Panc1 (cell line): ENCODE data around the gene MAGEB17. TPM values are rescaled to one million over a fixed set of nuclear protein-coding genes. Genes with fewer than 3 reads are reported as not detected.

ENCODE experiments used
- ATAC-seq: fragments of 200-7000 bp; cut with Tn5 transposase; 2 replicates; pipeline ENCODE4 v1.9.1; 2020; ENCODE audit warnings: mild to moderate bottlenecking, moderate library complexity
- BruUV-seq: library from RNA; stranded (reverse); fragments of 400-500 nt; replicated peaks from 2 replicates; lab custom pipeline; 2021; lab: Mats Ljungman, UMichigan
- CTCF ChIA-PET: fragments of 300-600 bp; sonication (Branson Sonifier 250); formaldehyde crosslinking; loops from one replicate; lab custom pipeline; 2022; ENCODE audit warnings: antibody characterized with exemption; lab: Charles Lee
- POLR2A ChIA-PET: fragments of 300-600 bp; sonication (Branson Sonifier 250); formaldehyde crosslinking; loops from one replicate; lab custom pipeline; 2022; ENCODE audit warnings: antibody characterized with exemption; lab: Charles Lee
- DNase-seq: peaks from one replicate; pipeline ENCODE4 v3.0.0-alpha.2; 2010; ENCODE audit warnings: low read depth, low spot score
- H3K27ac ChIP-seq: 2 replicates; pipeline ENCODE4 v1.5.1; 2011; ENCODE audit warnings: mild to moderate bottlenecking, low read length, inconsistent platforms
- H3K27me3 ChIP-seq: fragments of 200-500 bp; sonication (Bioruptor generic); 2 replicates; pipeline ENCODE4 v1.6.0; 2014; ENCODE audit warnings: low read length, inconsistent platforms; ENCODE audit not compliant: control insufficient read depth, insufficient read depth
- H3K36me3 ChIP-seq: fragments of 200-500 bp; sonication (Bioruptor generic); 2 replicates; pipeline ENCODE4 v1.5.1; 2014; ENCODE audit warnings: inconsistent platforms, mild to moderate bottlenecking, low read length, moderate library complexity; ENCODE audit not compliant: control insufficient read depth, insufficient read depth
- H3K4me1 ChIP-seq: 2 replicates; pipeline ENCODE4 v1.5.1; 2011; ENCODE audit warnings: inconsistent platforms, mild to moderate bottlenecking, low read length, moderate library complexity; ENCODE audit not compliant: control insufficient read depth, insufficient read depth
- H3K4me3 ChIP-seq, 2 experiments: 2 replicates each; pipeline ENCODE4 v1.5.1; 2011 to 2012; ENCODE audit warnings: low read depth in 2 of 2, low read length in 2 of 2, mild to moderate bottlenecking in 2 of 2, inconsistent platforms in 1 of 2, moderate library complexity in 1 of 2
- H3K9me3 ChIP-seq: fragments of 200-500 bp; sonication (Bioruptor generic); 2 replicates; pipeline ENCODE4 v1.5.1; 2014; ENCODE audit warnings: low read depth, mild to moderate bottlenecking, inconsistent platforms, low read length, moderate library complexity; ENCODE audit not compliant: control insufficient read depth, insufficient read depth
- CTCF ChIP-seq: fragments of 450-650 bp; IDR thresholded peaks from 2 replicates; pipeline ENCODE4 v1.5.1; 2017; ENCODE audit warnings: mild to moderate bottlenecking
- POLR2AphosphoS5 ChIP-seq: IDR thresholded peaks from 2 replicates; pipeline ENCODE4 v1.6.1; 2012; ENCODE audit warnings: mild to moderate bottlenecking, low read depth, low read length, moderate library complexity
- SIN3A ChIP-seq: IDR thresholded peaks from 2 replicates; pipeline ENCODE4 v1.6.1; 2012; ENCODE audit warnings: low read depth, mild to moderate bottlenecking, low read length, moderate library complexity, borderline replicate concordance; ENCODE audit not compliant: insufficient read depth
- TCF7L2 ChIP-seq: IDR thresholded peaks from 2 replicates; pipeline ENCODE4 v1.6.1; 2011; ENCODE audit warnings: mild to moderate bottlenecking, low read depth, low read length, inconsistent platforms
- in situ Hi-C: cut with HindIII; loops from 2 replicates; pipeline ENCODE4 v1.10.0; 2016; ENCODE audit warnings: low sequenced_read_pairs, low pct_unique_long_range_greater_than_20kb
- intact Hi-C: fragments of 100-400 bp; cut with micrococcal nuclease; formaldehyde crosslinking; loops from one replicate; pipeline ENCODE4 v1.10.0; 2022; ENCODE audit not compliant: unreplicated experiment
- total RNA-seq: library from RNA; stranded (reverse); gene quantifications from one replicate; pipeline ENCODE4 v1.2.1, GENCODE V29; 2021; ENCODE audit not compliant: unreplicated experiment
- TF ChIP-seq, protein P1 (sequence below), 2 experiments: IDR thresholded peaks; 2 replicates each; pipeline ENCODE4 v1.6.1; 2011 to 2012; ENCODE audit warnings: low read depth in 2 of 2, control low read depth in 1 of 2, low read length in 1 of 2, mild to moderate bottlenecking in 1 of 2, moderate library complexity in 1 of 2; ENCODE audit not compliant: insufficient read depth in 1 of 2

MAGEB17 gene
- total RNA-seq, 1 experiment from 2014 or later, result not detected

GRCh38 chrX:16171039-16171438 lies 3.8 kb downstream of the MAGEB17 start:
- Histone ChIP-seq H3K9me3 (no peaks in the 10 kb centered on the region), H3K27me3 (no peaks in the 10 kb centered on the region), H3K4me1 (no peaks in the 10 kb centered on the region), H3K27ac (no peak overlapping the region), H3K36me3 (no peaks in the 10 kb centered on the region), H3K4me3 (no peak overlapping the region)
- ChIA-PET CTCF (no interaction called here), POLR2A (no interaction called here)
- in situ Hi-C loops (no loop called here), intact Hi-C loops (no loop called here)
- ATAC-seq, result no peak
- TF ChIP-seq TCF7L2, result no peak
- TF ChIP-seq POLR2AphosphoS5, result no peak
- no peak for TF ChIP-seq SIN3A
- TF ChIP-seq, protein P1, sequence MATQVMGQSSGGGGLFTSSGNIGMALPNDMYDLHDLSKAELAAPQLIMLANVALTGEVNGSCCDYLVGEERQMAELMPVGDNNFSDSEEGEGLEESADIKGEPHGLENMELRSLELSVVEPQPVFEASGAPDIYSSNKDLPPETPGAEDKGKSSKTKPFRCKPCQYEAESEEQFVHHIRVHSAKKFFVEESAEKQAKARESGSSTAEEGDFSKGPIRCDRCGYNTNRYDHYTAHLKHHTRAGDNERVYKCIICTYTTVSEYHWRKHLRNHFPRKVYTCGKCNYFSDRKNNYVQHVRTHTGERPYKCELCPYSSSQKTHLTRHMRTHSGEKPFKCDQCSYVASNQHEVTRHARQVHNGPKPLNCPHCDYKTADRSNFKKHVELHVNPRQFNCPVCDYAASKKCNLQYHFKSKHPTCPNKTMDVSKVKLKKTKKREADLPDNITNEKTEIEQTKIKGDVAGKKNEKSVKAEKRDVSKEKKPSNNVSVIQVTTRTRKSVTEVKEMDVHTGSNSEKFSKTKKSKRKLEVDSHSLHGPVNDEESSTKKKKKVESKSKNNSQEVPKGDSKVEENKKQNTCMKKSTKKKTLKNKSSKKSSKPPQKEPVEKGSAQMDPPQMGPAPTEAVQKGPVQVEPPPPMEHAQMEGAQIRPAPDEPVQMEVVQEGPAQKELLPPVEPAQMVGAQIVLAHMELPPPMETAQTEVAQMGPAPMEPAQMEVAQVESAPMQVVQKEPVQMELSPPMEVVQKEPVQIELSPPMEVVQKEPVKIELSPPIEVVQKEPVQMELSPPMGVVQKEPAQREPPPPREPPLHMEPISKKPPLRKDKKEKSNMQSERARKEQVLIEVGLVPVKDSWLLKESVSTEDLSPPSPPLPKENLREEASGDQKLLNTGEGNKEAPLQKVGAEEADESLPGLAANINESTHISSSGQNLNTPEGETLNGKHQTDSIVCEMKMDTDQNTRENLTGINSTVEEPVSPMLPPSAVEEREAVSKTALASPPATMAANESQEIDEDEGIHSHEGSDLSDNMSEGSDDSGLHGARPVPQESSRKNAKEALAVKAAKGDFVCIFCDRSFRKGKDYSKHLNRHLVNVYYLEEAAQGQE (IDR thresholded peaks at IDR 0.05; ENCODE audit: insufficient read depth in 1 of 2, low read depth in 2 of 2, low read length in 1 of 2), result no peak
- TF ChIP-seq CTCF, result no peak
- no TSS peak for BruUV-seq
- no peak for DNase-seq

- H3K9me3 ChIP-seq, result no peaks in the 10 kb centered on the region
- ChIA-PET POLR2A (no interaction called here), CTCF (no interaction called here)
- ATAC-seq (no peak), DNase-seq (no peak)
- no peak overlapping the region for H3K27ac ChIP-seq
- TF ChIP-seq, protein P1 (IDR thresholded peaks at IDR 0.05; ENCODE audit: insufficient read depth in 1 of 2, low read depth in 2 of 2, low read length in 1 of 2), result no peak
- TF ChIP-seq SIN3A (no peak), POLR2AphosphoS5 (no peak), CTCF (no peak), TCF7L2 (no peak)
- H3K4me3 ChIP-seq, result no peak overlapping the region
- intact Hi-C loops, result no loop called here
- H3K36me3 ChIP-seq, result no peaks in the 10 kb centered on the region
- in situ Hi-C loops, result no loop called here
- no peaks in the 10 kb centered on the region for H3K4me1 ChIP-seq
- BruUV-seq, result no TSS peak
- H3K27me3 ChIP-seq, result no peaks in the 10 kb centered on the region
Measured at GRCh38 chrX:16171944-16172343, 4.7 kb downstream of the MAGEB17 start.
